Erythroblast (primary cell): ENCODE data around the gene HS6ST1.

ENCODE experiments used
- GATA1 ChIP-seq: IDR thresholded peaks from 2 replicates; pipeline ENCODE4 v1.6.1; 2011; ENCODE audit warnings: low read depth, mild to moderate bottlenecking, control low read depth, low read length, moderate library complexity
- POLR2A ChIP-seq: IDR thresholded peaks from 2 replicates; pipeline ENCODE4 v1.6.1; 2011; ENCODE audit warnings: mild to moderate bottlenecking, low read length

- TF ChIP-seq POLR2A, result no peak
- TF ChIP-seq GATA1, result no peak
These were observed 40.5 kb downstream of the HS6ST1 start for GRCh38 chr2:128277961-128278681.
